ENCODE measurements around the gene TMEM269.

TMEM269 gene

DNA sequence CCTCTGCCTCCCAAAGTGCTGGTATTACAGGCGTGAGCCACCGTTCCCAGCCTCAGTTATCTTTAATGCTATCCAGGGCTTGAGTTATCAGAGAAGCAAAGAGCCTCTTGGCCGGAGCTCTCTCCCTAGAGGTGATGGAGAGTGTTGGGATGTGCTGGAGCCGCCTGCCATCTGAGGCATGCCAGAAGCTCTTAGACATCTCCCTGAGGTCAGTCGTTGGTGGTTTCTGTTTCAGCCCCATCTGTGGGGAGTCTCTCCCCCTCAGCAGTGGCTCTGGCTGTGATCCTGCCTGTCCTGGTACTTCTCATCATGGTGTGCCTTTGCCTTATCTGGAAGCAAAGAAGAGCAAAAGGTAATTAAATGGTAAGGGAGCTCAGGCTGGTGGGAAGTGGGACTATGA lies 50.0 kb downstream of the TMEM269 start:
- no peak for DNase-seq (ENCODE audit: low read depth in 1 of 2, low spot score in 1 of 2)
- H3K27me3 ChIP-seq (ENCODE audit: insufficient read depth, poor library complexity, severe bottlenecking), result no peaks in the 10 kb centered on the region
- TF ChIP-seq GABPA (IDR thresholded peaks at IDR 0.05; ENCODE audit: low read depth) (no peak), REST (IDR thresholded peaks at IDR 0.05; ENCODE audit: insufficient replicate concordance, low read depth) (no peak), SPI1 (IDR thresholded peaks at IDR 0.05; ENCODE audit: borderline replicate concordance, low read depth) (no peak), POLR2AphosphoS5 (IDR thresholded peaks at IDR 0.05; ENCODE audit: low read depth) (no peak), CTCF (IDR thresholded peaks at IDR 0.05; ENCODE audit: insufficient read depth, low read length) (no peak)
- H3K27ac ChIP-seq (replicated peaks), result no peak overlapping the region
- H3K4me3 ChIP-seq (replicated peaks; ENCODE audit: insufficient read depth, low read length), result no peak overlapping the region

GRCh38 chr1:42835422-42835821 lies 50.6 kb downstream of the TMEM269 start:
- no peak overlapping the region for H3K4me3 ChIP-seq (replicated peaks; ENCODE audit: insufficient read depth, low read length)
- DNase-seq (ENCODE audit: low read depth in 1 of 2, low spot score in 1 of 2), result no peak
- TF ChIP-seq SPI1 (IDR thresholded peaks at IDR 0.05; ENCODE audit: borderline replicate concordance, low read depth), result no peak
- no peak for TF ChIP-seq POLR2AphosphoS5 (IDR thresholded peaks at IDR 0.05; ENCODE audit: low read depth)
- no peaks in the 10 kb centered on the region for H3K27me3 ChIP-seq (ENCODE audit: insufficient read depth, poor library complexity, severe bottlenecking)
- no peak overlapping the region for H3K27ac ChIP-seq (replicated peaks)

- TF ChIP-seq SPI1 (IDR thresholded peaks at IDR 0.05; ENCODE audit: borderline replicate concordance, low read depth) (no peak), REST (IDR thresholded peaks at IDR 0.05; ENCODE audit: insufficient replicate concordance, low read depth) (no peak), POLR2AphosphoS5 (IDR thresholded peaks at IDR 0.05; ENCODE audit: low read depth) (no peak), GABPA (IDR thresholded peaks at IDR 0.05; ENCODE audit: low read depth) (no peak), CTCF (IDR thresholded peaks at IDR 0.05; ENCODE audit: insufficient read depth, low read length) (no peak)
- DNase-seq (ENCODE audit: low read depth in 1 of 2, low spot score in 1 of 2), result no peak
- H3K27me3 ChIP-seq (ENCODE audit: insufficient read depth, poor library complexity, severe bottlenecking), result no peaks in the 10 kb centered on the region
- H3K27ac ChIP-seq (replicated peaks), result no peak overlapping the region
- H3K4me3 ChIP-seq (replicated peaks; ENCODE audit: insufficient read depth, low read length), result no peak overlapping the region
Measured at GRCh38 chr1:42837709-42838108, 52.9 kb downstream of the TMEM269 start.

- no peak overlapping the region for H3K27ac ChIP-seq (replicated peaks)
- H3K4me3 ChIP-seq (replicated peaks; ENCODE audit: insufficient read depth, low read length), result no peak overlapping the region
- H3K27me3 ChIP-seq (ENCODE audit: insufficient read depth, poor library complexity, severe bottlenecking), result no peaks in the 10 kb centered on the region
- no peak for DNase-seq (ENCODE audit: low read depth in 1 of 2, low spot score in 1 of 2)
- TF ChIP-seq GABPA (IDR thresholded peaks at IDR 0.05; ENCODE audit: low read depth), result no peak
Measured at GRCh38 chr1:42838482-42839190, 53.8 kb downstream of the TMEM269 start.

GRCh38 chr1:42841010-42841409 lies 56.2 kb downstream of the TMEM269 start:
- TF ChIP-seq CTCF (IDR thresholded peaks at IDR 0.05; ENCODE audit: insufficient read depth, low read length), result no peak
- DNase-seq (ENCODE audit: low read depth in 1 of 2, low spot score in 1 of 2), result no peak
- Histone ChIP-seq H3K4me3 (replicated peaks; ENCODE audit: insufficient read depth, low read length) (no peak overlapping the region), H3K27ac (replicated peaks) (no peak overlapping the region), H3K27me3 (ENCODE audit: insufficient read depth, poor library complexity, severe bottlenecking) (no peaks in the 10 kb centered on the region)
